Effector CD8-positive, alpha-beta T cell (primary cell): ENCODE measurements around the gene RFX8.
"Not testable (repeated sequence)": the region's sequence is repeated elsewhere in the genome, so short reads cannot be mapped to it uniquely, and the experiment has no call there.

Experiments used
- DNase-seq: peaks from one replicate; lab custom pipeline; 2025; lab: John Stamatoyannopoulos, UW
- total RNA-seq, 4 experiments: gene quantifications; one replicate each; lab custom pipeline; 2026; lab: John Stamatoyannopoulos, UW

RFX8 gene
- total RNA-seq, result 0 to 0.71 (median 0.18) reads per million in 4 experiments

DNA sequence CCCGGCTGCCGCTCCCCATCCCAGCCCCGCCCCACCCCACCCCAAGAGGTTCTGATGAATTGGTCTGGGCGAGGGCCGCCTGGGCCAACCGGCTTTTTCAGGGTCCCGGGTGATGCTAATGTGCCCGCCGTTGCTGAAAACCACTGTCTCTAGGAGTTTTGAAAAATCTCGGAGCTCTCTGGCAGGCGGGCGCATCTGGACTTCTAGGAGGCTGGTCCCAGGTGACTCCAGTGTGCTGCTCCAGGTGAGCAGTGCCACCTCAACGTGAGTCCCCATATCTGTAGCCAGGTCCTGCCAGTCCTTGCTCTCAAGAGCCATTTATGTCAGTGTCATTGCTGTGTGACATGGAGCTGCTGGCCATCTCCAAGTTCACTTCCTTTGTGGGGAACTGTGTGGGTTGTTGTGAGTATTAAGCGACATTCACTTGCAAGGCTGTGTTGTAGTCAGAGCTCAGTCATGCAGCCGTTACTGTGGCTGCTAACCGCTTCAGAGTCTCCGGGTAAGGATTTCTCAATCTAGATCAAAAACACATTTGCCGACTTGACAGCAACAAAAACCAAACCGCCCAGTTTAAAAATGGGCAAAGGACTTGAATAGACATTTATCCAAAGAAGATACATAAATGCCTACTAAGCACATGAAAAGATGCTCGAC lies at the start of gene RFX8:
RFX8 (minus strand) TSS at position 382 of the 654 bp plus-strand sequence. CDS start 8,264 bp downstream, outside the sequence.
- no peak for DNase-seq

- no peak for DNase-seq
Measured at GRCh38 chr2:101521487-101521886, 46.6 kb upstream of the RFX8 start.

GRCh38 chr2:101520246-101520645 lies 45.3 kb upstream of the RFX8 start:
- DNase-seq, result no peak

GRCh38 chr2:101518578-101519492 lies 43.9 kb upstream of the RFX8 start:
- DNase-seq, result no peak

DNA sequence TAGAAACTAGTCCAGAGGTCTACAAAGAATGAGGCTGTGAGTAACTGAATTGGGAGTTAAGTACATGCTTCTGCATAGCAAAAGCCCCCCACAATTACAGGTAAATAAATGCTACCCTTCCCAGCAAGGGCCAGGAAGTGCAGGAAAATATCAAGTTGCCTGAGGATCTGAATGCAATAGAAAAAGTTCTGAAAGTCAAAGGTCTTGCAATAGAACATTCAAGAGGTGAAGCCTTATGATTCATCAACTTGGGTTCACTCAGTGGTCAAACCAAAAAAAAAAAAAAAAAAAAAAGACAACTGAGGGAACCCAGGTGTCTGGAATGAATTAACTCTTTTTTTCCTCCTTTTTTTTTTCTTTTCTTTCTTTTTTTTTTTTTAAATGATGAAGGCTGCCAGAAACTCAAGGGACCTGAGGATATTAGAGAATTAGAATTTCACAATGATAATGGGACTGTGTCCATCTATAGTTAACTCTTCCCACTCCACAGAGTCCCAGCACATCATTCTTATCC lies 42.9 kb upstream of the RFX8 start:
- no peak for DNase-seq

- DNase-seq, result no peak
Measured at GRCh38 chr2:101516823-101517690, 42.1 kb upstream of the RFX8 start.

- DNase-seq, result no peak
Measured at GRCh38 chr2:101516349-101516748, 41.4 kb upstream of the RFX8 start.

- DNase-seq, result no peak
Measured at GRCh38 chr2:101515477-101515876, 40.6 kb upstream of the RFX8 start.

DNA sequence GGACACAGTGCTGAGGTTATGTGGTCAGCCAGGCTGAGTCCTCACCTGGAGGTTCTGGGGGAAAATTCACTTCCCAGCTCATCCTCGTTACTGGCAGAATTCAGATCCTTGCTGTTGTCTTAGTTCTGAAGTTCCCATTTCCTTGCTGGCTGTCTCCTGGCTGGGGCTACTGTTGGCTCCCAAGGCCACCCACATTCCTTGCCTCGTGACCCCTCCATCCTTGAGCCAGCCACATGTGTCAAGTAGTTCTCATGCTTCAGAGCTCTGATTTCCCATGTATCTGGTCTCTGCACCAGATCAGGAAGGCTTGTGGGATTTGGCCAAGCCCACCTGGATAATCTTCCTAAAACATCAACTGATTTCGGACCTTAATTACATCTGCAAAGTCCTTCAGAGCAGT lies 38.1 kb upstream of the RFX8 start:
- no peak for DNase-seq

- no peak for DNase-seq
Measured at GRCh38 chr2:101511381-101511780, 36.5 kb upstream of the RFX8 start.

- no peak for DNase-seq
Measured at GRCh38 chr2:101509499-101510284, 34.8 kb upstream of the RFX8 start.

DNA sequence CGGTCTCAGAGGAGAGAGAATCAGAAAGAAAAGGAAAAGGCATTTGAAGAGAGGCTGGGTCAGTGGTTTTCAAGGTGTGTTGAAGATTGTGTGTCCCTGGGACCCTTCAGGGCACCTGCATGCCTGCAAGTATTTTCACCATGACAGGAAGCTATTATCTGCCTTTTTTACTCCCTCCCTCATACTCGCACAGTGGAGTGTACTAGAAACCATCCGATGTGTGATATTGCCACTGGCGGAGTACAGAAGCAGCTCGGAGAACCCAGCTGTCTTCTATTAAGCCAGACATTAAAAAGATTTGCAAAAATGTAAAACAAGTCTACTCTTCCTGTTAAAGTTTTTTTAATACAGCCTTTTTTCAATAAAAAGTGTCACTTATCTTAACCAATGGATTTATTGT lies 33.7 kb upstream of the RFX8 start:
- DNase-seq, result no peak

DNA sequence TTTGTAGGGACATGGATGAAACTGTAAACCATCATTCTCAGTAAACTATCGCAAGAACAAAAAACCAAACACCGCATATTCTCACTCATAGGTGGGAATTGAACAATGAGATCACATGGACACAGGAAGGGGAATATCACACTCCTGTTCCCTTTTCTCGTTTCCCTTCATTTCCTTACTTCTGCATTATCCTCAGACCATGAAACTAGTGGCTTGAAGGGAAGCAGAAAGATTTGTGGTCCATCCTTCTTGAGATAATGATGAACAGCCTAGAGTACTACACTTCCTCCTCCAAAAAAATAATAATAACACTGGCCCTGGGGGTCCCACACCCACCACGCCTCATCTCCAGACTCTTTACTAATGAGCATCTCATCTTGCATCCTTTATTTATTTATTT lies 30.4 kb upstream of the RFX8 start:
- DNase-seq, result not testable (repeated sequence)

DNA sequence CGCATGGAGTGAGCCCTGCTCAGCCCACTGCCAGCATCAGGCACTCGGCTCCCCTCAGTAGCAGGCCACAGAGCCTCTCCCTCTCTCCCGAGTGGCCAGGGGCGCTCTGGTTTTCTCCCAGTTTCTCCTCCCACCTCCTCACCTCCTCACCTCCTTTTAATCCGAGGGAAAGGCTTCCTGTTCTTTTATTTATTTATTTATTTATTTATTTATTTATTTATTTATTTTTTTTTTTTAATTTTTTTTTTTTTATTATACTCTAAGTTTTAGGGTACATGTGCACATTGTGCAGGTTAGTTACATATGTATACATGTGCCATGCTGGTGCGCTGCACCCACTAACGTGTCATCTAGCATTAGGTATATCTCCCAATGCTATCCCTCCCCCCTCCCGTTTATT lies 29.8 kb upstream of the RFX8 start:
- DNase-seq, result not testable (repeated sequence)

DNA sequence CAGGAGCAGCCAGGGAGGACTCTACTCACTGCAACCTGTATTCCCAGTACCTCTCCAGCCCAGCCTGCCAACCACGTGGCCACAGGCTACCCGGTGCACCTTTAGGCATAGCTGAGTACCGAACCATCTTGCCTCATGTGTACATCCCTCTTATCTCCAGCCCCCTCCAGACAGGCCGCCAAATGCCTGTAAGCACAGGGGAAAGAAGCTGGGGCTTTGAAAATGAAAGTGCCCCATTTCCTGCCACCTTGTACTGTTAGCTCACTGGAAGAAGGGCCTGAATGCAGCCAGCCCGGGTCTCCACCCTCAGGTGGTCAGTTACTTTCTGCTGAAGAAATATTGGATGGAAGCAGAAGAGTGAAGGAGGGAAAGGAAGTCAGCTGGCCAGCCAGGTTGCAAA lies 27.2 kb upstream of the RFX8 start:
- DNase-seq, result no peak

DNA sequence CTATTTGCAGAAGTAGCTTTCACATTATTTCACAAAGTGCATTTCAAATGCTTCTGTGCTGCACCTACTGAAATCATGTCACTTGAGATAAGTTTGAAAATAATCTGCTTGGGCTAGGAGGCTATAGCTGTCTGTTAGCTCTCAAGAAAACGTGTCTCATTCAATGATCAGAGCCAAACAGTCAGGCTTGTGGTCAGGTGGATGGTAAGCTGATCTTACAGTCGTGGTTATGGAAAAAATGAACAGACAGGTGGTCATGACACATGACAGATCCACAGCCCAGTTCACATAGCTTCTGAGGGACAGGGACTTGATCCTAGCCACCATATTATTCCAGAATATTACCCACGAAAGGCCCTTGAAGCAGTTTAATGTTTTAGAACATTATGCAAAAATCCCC lies 26.5 kb upstream of the RFX8 start:
- DNase-seq, result no peak

DNA sequence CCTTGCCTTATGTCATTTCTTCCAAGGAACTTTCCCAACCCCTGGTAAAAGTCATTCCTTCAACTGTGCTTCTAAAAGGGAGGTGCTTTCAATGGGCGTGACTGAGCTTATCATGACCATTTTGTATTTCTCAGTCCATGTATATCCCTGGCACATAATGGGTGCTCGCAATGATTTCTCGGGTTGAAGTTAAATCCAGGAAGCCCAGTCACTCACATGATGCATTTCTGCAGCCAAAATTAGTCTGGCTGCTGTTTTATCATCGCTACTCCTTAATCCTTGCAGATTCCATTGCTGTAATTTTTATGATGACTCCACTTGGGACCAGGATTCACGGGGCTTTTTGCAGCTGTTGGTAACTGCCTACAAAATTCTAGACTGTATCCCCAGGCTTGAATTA lies 25.9 kb upstream of the RFX8 start:
- DNase-seq, result no peak

GRCh38 chr2:101500180-101500579 lies 25.3 kb upstream of the RFX8 start:
- DNase-seq, result no peak

GRCh38 chr2:101496279-101496678 lies 21.4 kb upstream of the RFX8 start:
- DNase-seq, result no peak

DNA sequence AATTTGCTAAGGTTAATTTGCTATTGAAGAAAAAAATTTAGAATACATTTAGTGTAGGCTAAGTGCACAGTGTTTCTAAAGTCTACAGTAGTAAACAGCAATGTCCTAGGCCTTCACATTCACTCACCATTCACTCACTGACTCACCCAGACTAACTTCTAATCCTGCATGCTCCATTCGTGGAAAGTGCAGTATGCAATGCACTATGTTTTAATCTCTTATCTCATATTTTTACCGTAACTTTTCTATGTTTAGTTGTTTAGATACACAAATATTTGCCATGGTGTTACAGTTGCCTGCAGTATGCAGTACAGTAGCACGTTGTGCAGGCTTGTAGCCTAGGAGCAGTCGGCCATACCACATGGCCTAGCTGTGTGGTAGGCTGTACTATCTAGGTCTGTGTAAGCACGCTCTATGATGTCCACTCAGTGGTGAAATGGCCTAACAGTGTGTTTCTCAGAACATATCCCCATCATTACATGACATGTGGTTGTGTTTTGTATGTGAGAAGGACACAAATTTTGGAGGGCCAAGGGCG lies 18.1 kb upstream of the RFX8 start:
- DNase-seq, result no peak

- no peak for DNase-seq
Measured at GRCh38 chr2:101486994-101487393, 12.1 kb upstream of the RFX8 start.
